Endothelial cell of umbilical vein (primary cell): Measurements from ENCODE around the gene UCP3. TPM values are rescaled to one million over a fixed set of nuclear protein-coding genes. Genes with fewer than 3 reads are reported as not detected.

ENCODE experiments used
- BruUV-seq: library from RNA; stranded (reverse); fragments of 400-500 nt; replicated peaks from 2 replicates; lab custom pipeline; 2021; lab: Mats Ljungman, UMichigan
- CTCF ChIA-PET: fragments of 300-600, 350-600 bp; sonication (Branson Sonifier 250); formaldehyde crosslinking; loops from one replicate; lab custom pipeline; 2021; ENCODE audit warnings: antibody characterized with exemption, inconsistent platforms; lab: Charles Lee
- POLR2A ChIA-PET: fragments of 300-600, 350-600 bp; sonication (Branson Sonifier 250); formaldehyde crosslinking; loops from one replicate; lab custom pipeline; 2021; ENCODE audit warnings: antibody characterized with exemption, inconsistent platforms; lab: Charles Lee
- DNase-seq: peaks from one replicate; pipeline ENCODE4 v3.0.0-alpha.2; 2011; ENCODE audit warnings: low read depth, low spot score
- FAIRE-seq: peaks from 2 replicates; lab custom pipeline; 2011; peaks lifted over from hg19 to GRCh38; lab: Jason Lieb, UNC
- H2AFZ ChIP-seq: 2 replicates; pipeline ENCODE4 v1.6.0; 2012; ENCODE audit warnings: low read depth, low read length, control low read depth, inconsistent platforms
- H3K27ac ChIP-seq: 2 replicates; pipeline ENCODE4 v1.5.1; 2011; ENCODE audit warnings: low read depth, mild to moderate bottlenecking, control low read depth, low read length, moderate library complexity; ENCODE audit not compliant: insufficient read depth
- H3K27me3 ChIP-seq, 2 experiments: 2 replicates each; pipeline versions ENCODE4 v1.6.0 to v1.6.1; 2011; ENCODE audit warnings: low read length in 2 of 2, mixed read lengths in 1 of 2; ENCODE audit not compliant: control insufficient read depth in 2 of 2, insufficient read depth in 2 of 2
- H3K36me3 ChIP-seq, 2 experiments: 2 replicates in 1 of 2; 3 replicates in 1 of 2; pipeline ENCODE4 v1.5.1; 2011; ENCODE audit warnings: low read length in 2 of 2, mild to moderate bottlenecking in 1 of 2, moderate library complexity in 1 of 2; ENCODE audit not compliant: control insufficient read depth in 2 of 2, insufficient read depth in 2 of 2; ENCODE audit errors: extremely low read depth in 1 of 2
- H3K4me1 ChIP-seq: 3 replicates; pipeline ENCODE4 v1.5.1; 2011; ENCODE audit warnings: mild to moderate bottlenecking, low read length; ENCODE audit not compliant: control insufficient read depth, insufficient read depth; ENCODE audit errors: extremely low read depth
- H3K4me2 ChIP-seq: 2 replicates; pipeline ENCODE4 v1.6.1; 2011; ENCODE audit warnings: low read length, control low read depth, mixed read lengths; ENCODE audit not compliant: insufficient read depth
- H3K4me3 ChIP-seq, 3 experiments: fragments of 200-600 bp in 1 of 3; sonication (generic), shearing (Covaris generic) in 1 of 3; replicated peaks in 1 of 3; 2 replicates each; pipeline ENCODE4 v1.5.1; 2011 to 2016; ENCODE audit warnings: control low read depth in 3 of 3, low read length in 3 of 3, mild to moderate bottlenecking in 2 of 3, inconsistent platforms in 1 of 3, low read depth in 1 of 3, moderate library complexity in 1 of 3; ENCODE audit not compliant: insufficient read depth in 1 of 3
- H3K79me2 ChIP-seq: 2 replicates; pipeline ENCODE4 v1.6.0; 2012; ENCODE audit warnings: low read length, inconsistent platforms; ENCODE audit not compliant: control insufficient read depth, insufficient read depth
- H3K9ac ChIP-seq: replicated peaks from 2 replicates; pipeline ENCODE3; 2011; ENCODE audit warnings: low read length, control low read depth; ENCODE audit not compliant: insufficient read depth; ENCODE audit errors: extremely low read depth
- H3K9me1 ChIP-seq: replicated peaks from 3 replicates; pipeline ENCODE4 v1.6.0; 2011; ENCODE audit warnings: mild to moderate bottlenecking, low read length; ENCODE audit not compliant: control insufficient read depth, insufficient read depth; ENCODE audit errors: extremely low read depth
- H3K9me3 ChIP-seq: replicated peaks from 2 replicates; pipeline ENCODE4 v1.5.1; 2012; ENCODE audit warnings: low read length, inconsistent platforms; ENCODE audit not compliant: control insufficient read depth, insufficient read depth
- H4K20me1 ChIP-seq: replicated peaks from 2 replicates; pipeline ENCODE3; 2011; ENCODE audit warnings: mild to moderate bottlenecking, low read length; ENCODE audit not compliant: control insufficient read depth, insufficient read depth; ENCODE audit errors: extremely low read depth
- EZH2 ChIP-seq: IDR thresholded peaks from 2 replicates; pipeline ENCODE4 v1.6.1; 2012; ENCODE audit warnings: borderline replicate concordance, low read depth, mild to moderate bottlenecking, moderate library complexity, low read length, inconsistent platforms; ENCODE audit not compliant: severe bottlenecking
- FOS ChIP-seq: IDR thresholded peaks from 2 replicates; pipeline ENCODE4 v1.6.1; 2011; ENCODE audit warnings: mild to moderate bottlenecking, low read length, moderate library complexity, borderline replicate concordance; ENCODE audit not compliant: insufficient read depth
- GATA2 ChIP-seq: IDR thresholded peaks from 2 replicates; pipeline ENCODE4 v1.7.0; 2011; ENCODE audit warnings: low read depth, mild to moderate bottlenecking, moderate library complexity, mixed read lengths, low read length; ENCODE audit not compliant: insufficient read length, insufficient read depth
- JUN ChIP-seq: IDR thresholded peaks from 2 replicates; pipeline ENCODE4 v1.6.1; 2011; ENCODE audit warnings: borderline replicate concordance, low read depth; ENCODE audit not compliant: insufficient read length, insufficient read depth
- MYC ChIP-seq: IDR thresholded peaks from one replicate; pipeline ENCODE4 v1.6.1; 2011; ENCODE audit warnings: mild to moderate bottlenecking, low read depth, low read length
- POLR2A ChIP-seq: IDR thresholded peaks from 2 replicates; pipeline ENCODE4 v1.6.1; 2012; ENCODE audit warnings: low read depth, mild to moderate bottlenecking, control low read depth, low read length
- POLR2AphosphoS5 ChIP-seq: IDR thresholded peaks from 2 replicates; pipeline ENCODE4 v1.6.1; 2012; ENCODE audit warnings: low read depth, mild to moderate bottlenecking, control low read depth, low read length, moderate library complexity; ENCODE audit not compliant: insufficient read depth
- dilution Hi-C: fragments of 300-500 bp; cut with MboI; formaldehyde crosslinking; loops from one replicate; pipeline ENCODE4 v1.15.0; 2019; ENCODE audit warnings: low sequenced_read_pairs; ENCODE audit not compliant: extremely low pct_ligation_motif_present
- intact Hi-C: fragments of 100-400 bp; cut with micrococcal nuclease; formaldehyde crosslinking; loops from one replicate; pipeline ENCODE4 v1.10.0; 2022
- polyA plus RNA-seq, 4 experiments: library from polyadenylated mRNA; depleted of rRNA in 3 of 4; stranded (reverse) in 3 of 4; unstranded in 1 of 4; fragments of >200 nt; gene quantifications; 2 replicates each; pipeline versions ENCODE4 v1.2.1 to v1.2.3, GENCODE V29; 2011 to 2012; ENCODE audit warnings: missing spikeins in 1 of 4
- total RNA-seq: library from RNA; stranded (reverse); gene quantifications from 2 replicates; pipeline ENCODE4 v1.2.3, GENCODE V29; 2021
- TF ChIP-seq, protein P1 (sequence below): IDR thresholded peaks from 2 replicates; pipeline ENCODE4 v1.6.1; 2011; ENCODE audit not compliant: insufficient read depth, insufficient read length
- TF ChIP-seq, protein P2 (sequence below), 2 donors: IDR thresholded peaks; 1 replicate in 1 of 2; 2 replicates in 1 of 2; pipeline ENCODE4 v1.5.1; 2011; ENCODE audit warnings: low read length in 2 of 2, mild to moderate bottlenecking in 2 of 2, moderate library complexity in 2 of 2, control low read depth in 1 of 2, inconsistent platforms in 1 of 2, low read depth in 1 of 2; ENCODE audit not compliant: insufficient read depth in 1 of 2; ENCODE audit errors: extremely low read depth in 1 of 2

Gene UCP3
- total and polyA plus RNA-seq, 2 donors (not counting 3 experiments of a cell fraction or from before 2014, with no cell fraction given): 1.1 to 1.4 TPM

DNA sequence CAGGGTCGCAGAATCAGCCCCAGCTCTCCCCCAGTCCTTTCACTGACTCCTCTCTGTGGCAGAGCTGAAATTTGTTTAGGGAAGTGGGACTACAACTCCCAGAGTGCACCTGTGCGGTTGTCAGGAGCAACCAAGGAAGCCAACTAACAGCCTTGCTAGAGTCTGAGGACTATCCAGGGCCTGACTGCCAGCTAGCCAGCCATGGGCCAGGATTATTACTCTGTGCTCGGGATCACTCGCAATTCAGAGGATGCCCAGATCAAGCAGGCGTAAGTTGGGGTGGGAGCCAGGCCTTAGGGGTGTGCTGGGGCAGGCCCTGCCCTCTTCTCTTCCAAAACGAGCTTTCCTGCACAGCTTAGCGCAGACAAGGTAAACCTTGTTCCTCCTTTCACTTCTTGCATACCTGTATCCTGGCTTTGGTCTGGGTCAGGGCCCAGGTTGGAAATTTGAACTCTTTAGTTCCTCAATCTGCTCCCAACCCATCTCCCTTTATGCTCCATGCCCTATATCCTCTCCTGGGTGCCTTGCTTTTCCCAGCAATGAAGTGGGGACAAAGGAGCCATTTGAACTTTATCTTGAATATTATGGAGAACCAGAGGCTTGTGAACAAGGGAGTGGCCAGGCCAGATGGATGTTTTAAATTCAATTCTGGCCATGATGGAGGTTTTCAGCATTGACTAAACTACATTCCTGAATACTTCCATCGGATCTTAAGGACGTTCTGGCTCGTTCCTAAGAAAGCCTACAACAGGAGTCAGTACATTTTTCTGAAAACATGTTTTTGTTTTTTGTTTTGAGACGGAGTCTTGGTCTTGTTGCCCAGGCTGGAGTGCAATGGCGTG lies 57.8 kb downstream of the UCP3 start, which contains the start of gene DNAJB13:
Gene DNAJB13 (plus strand): TSS at position 158 of the 842 bp plus-strand sequence. CDS start 44 bp downstream, at position 202.
- ChIA-PET CTCF (no interaction called here), POLR2A (no interaction called here)
- DNase-seq: peak; percentile 46
- no peaks in the 10 kb centered on the region for H3K36me3 ChIP-seq
- H3K9me3 ChIP-seq: no peaks in the 10 kb centered on the region
- no peak within 1 kb of the TSS for H3K9ac ChIP-seq
- TF ChIP-seq POLR2A (no peak), EZH2 (no peak), JUN (no peak), GATA2 (no peak), POLR2AphosphoS5 (no peak), FOS (no peak), MYC (no peak)
- TF ChIP-seq, protein P1, sequence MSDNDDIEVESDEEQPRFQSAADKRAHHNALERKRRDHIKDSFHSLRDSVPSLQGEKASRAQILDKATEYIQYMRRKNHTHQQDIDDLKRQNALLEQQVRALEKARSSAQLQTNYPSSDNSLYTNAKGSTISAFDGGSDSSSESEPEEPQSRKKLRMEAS: no peak
- TF ChIP-seq, protein P2, sequence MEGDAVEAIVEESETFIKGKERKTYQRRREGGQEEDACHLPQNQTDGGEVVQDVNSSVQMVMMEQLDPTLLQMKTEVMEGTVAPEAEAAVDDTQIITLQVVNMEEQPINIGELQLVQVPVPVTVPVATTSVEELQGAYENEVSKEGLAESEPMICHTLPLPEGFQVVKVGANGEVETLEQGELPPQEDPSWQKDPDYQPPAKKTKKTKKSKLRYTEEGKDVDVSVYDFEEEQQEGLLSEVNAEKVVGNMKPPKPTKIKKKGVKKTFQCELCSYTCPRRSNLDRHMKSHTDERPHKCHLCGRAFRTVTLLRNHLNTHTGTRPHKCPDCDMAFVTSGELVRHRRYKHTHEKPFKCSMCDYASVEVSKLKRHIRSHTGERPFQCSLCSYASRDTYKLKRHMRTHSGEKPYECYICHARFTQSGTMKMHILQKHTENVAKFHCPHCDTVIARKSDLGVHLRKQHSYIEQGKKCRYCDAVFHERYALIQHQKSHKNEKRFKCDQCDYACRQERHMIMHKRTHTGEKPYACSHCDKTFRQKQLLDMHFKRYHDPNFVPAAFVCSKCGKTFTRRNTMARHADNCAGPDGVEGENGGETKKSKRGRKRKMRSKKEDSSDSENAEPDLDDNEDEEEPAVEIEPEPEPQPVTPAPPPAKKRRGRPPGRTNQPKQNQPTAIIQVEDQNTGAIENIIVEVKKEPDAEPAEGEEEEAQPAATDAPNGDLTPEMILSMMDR (IDR thresholded peaks at IDR 0.05; ENCODE audit: extremely low read depth in 1 of 2, insufficient read depth in 1 of 2, low read depth in 1 of 2, low read length in 2 of 2): no peak
- H2AFZ ChIP-seq: no peak within 1 kb of the TSS
- BruUV-seq: no TSS peak
- FAIRE-seq: peak; percentile 87
- H3K79me2 ChIP-seq: no peaks in the 10 kb centered on the region
- intact Hi-C loops (no loop called here), dilution Hi-C loops (no loop called here)
- H3K4me2 ChIP-seq: no peak within 1 kb of the TSS
- H3K9me1 ChIP-seq: no peaks in the 10 kb centered on the region
- H4K20me1 ChIP-seq: no peaks in the 10 kb centered on the region
- no peak within 1 kb of the TSS for H3K27ac ChIP-seq
- H3K4me3 ChIP-seq: no peak within 1 kb of the TSS
- no peaks in the 10 kb centered on the region for H3K27me3 ChIP-seq
- H3K4me1 ChIP-seq: no peaks in the 10 kb centered on the region

Other genes with a start within 250 kb of the UCP3 start
- 130 and 138 TPM in 2 replicates for gene RAB6A, start 248.0 kb downstream of the UCP3 start, total RNA-seq
- gene RAB6A, start 248.0 kb downstream of the UCP3 start, polyA plus RNA-seq: 40.4 and 45.0 TPM in 2 replicates
- 35.2 and 38.3 TPM in 2 replicates for gene MRPL48, start 221.2 kb downstream of the UCP3 start, total RNA-seq
- gene MRPL48, start 221.2 kb downstream of the UCP3 start, polyA plus RNA-seq: 19.5 and 25.0 TPM in 2 replicates
- 58.1 and 72.1 TPM in 2 replicates for gene COA4, start 132.2 kb downstream of the UCP3 start, total RNA-seq
- 120 and 135 TPM in 2 replicates for gene COA4, start 132.2 kb downstream of the UCP3 start, polyA plus RNA-seq
- 14.5 and 16.1 TPM in 2 replicates for gene PAAF1, start 132.1 kb downstream of the UCP3 start, total RNA-seq
- gene PAAF1, start 132.1 kb downstream of the UCP3 start, polyA plus RNA-seq: 8.8 and 9.8 TPM in 2 replicates
- 0.46 TPM in 1 of 2 replicates, not detected in the other for gene DNAJB13, start 58.1 kb downstream of the UCP3 start, total RNA-seq
- gene DNAJB13, start 58.1 kb downstream of the UCP3 start, polyA plus RNA-seq: 0.07 TPM in 1 of 2 replicates, not detected in the other
- gene UCP2, start 26.2 kb downstream of the UCP3 start, total RNA-seq: 12.1 and 16.5 TPM in 2 replicates
- 21.4 and 24.0 TPM in 2 replicates for gene UCP2, start 26.2 kb downstream of the UCP3 start, polyA plus RNA-seq
- gene C2CD3, start 161.9 kb upstream of the UCP3 start, total RNA-seq: 26.2 and 36.6 TPM in 2 replicates
- gene C2CD3, start 161.9 kb upstream of the UCP3 start, polyA plus RNA-seq: 12.9 and 13.2 TPM in 2 replicates
- gene PPME1, start 162.2 kb upstream of the UCP3 start, total RNA-seq: 35.0 and 37.2 TPM in 2 replicates
- gene PPME1, start 162.2 kb upstream of the UCP3 start, polyA plus RNA-seq: 49.9 and 56.6 TPM in 2 replicates